IMR-90 (cell line): ENCODE results near the gene PARD6G. TPM values are rescaled to one million over a fixed set of nuclear protein-coding genes. Genes with fewer than 3 reads are reported as not detected.

Experiments
- ATAC-seq: fragments of 200-7000 bp; cut with Tn5 transposase; 2 replicates; pipeline ENCODE4 v1.9.1; 2020; ENCODE audit warnings: low read depth, mild to moderate bottlenecking, moderate library complexity
- BruUV-seq: library from RNA; stranded (reverse); fragments of 400-500 nt; replicated peaks from 2 replicates; lab custom pipeline; 2021; lab: Mats Ljungman, UMichigan
- CTCF ChIA-PET: fragments of 300-600 bp; formaldehyde crosslinking; extraction: SDS; loops from one replicate; lab custom pipeline; 2021; ENCODE audit warnings: antibody characterized with exemption; lab: Yijun Ruan, JAX
- POLR2A ChIA-PET: fragments of 300-600 bp; sonication (Branson Sonifier 250); formaldehyde crosslinking; loops from one replicate; lab custom pipeline; 2022; ENCODE audit warnings: antibody characterized with exemption; ENCODE audit not compliant: unreplicated experiment; lab: Charles Lee
- DNase-seq: peaks from one replicate; pipeline ENCODE4 v3.0.0; 2013
- H2AFZ ChIP-seq: replicated peaks from 2 replicates; pipeline ENCODE3; 2013; ENCODE audit warnings: low read length, mild to moderate bottlenecking; ENCODE audit not compliant: poor library complexity
- H2AK5ac ChIP-seq: 2 replicates; pipeline ENCODE4 v1.6.1; 2013; ENCODE audit warnings: low read depth, low read length, inconsistent platforms
- H2AK9ac ChIP-seq: replicated peaks from 2 replicates; pipeline ENCODE3; 2013; ENCODE audit warnings: mild to moderate bottlenecking, low read depth, low read length, moderate library complexity; ENCODE audit not compliant: poor library complexity
- H2BK120ac ChIP-seq: 2 replicates; pipeline ENCODE4 v1.6.1; 2013; ENCODE audit warnings: low read depth, low read length, inconsistent platforms
- H2BK15ac ChIP-seq: 3 replicates; pipeline ENCODE4 v1.6.1; 2013; ENCODE audit warnings: low read depth, low read length, inconsistent platforms
- H2BK20ac ChIP-seq: 2 replicates; pipeline ENCODE4 v1.6.1; 2013; ENCODE audit warnings: low read depth, mild to moderate bottlenecking, inconsistent platforms, low read length, moderate library complexity
- H2BK5ac ChIP-seq: 2 replicates; pipeline ENCODE4 v1.6.1; 2013; ENCODE audit warnings: mild to moderate bottlenecking, low read depth, low read length, inconsistent platforms; ENCODE audit not compliant: poor library complexity, severe bottlenecking
- H3K14ac ChIP-seq: replicated peaks from 2 replicates; pipeline ENCODE4 v1.6.1; 2013; ENCODE audit warnings: low read depth, low read length, inconsistent platforms
- H3K18ac ChIP-seq: 2 replicates; pipeline ENCODE4 v1.6.1; 2013; ENCODE audit warnings: low read depth, low read length, control low read depth
- H3K23ac ChIP-seq: 2 replicates; pipeline ENCODE4 v1.6.1; 2013; ENCODE audit warnings: low read depth, low read length, inconsistent platforms
- H3K27ac ChIP-seq: 2 replicates; pipeline ENCODE4 v1.5.1; 2013; ENCODE audit warnings: mild to moderate bottlenecking, control low read depth, low read length; ENCODE audit not compliant: insufficient read depth
- H3K27me3 ChIP-seq: 2 replicates; pipeline ENCODE4 v1.6.1; 2013; ENCODE audit warnings: low read length; ENCODE audit not compliant: control insufficient read depth, insufficient read depth
- H3K36me3 ChIP-seq: 2 replicates; pipeline ENCODE4 v1.6.1; 2013; ENCODE audit warnings: low read length, mixed read lengths; ENCODE audit not compliant: control insufficient read depth, insufficient read depth
- H3K4ac ChIP-seq: 2 replicates; pipeline ENCODE4 v1.6.1; 2013; ENCODE audit warnings: low read depth, low read length, inconsistent platforms
- H3K4me1 ChIP-seq: 2 replicates; pipeline ENCODE4 v1.6.1; 2013; ENCODE audit warnings: low read length, mixed read lengths; ENCODE audit not compliant: control insufficient read depth, insufficient read depth
- H3K4me2 ChIP-seq: 2 replicates; pipeline ENCODE4 v1.6.1; 2013; ENCODE audit warnings: low read depth, mild to moderate bottlenecking, control low read depth, low read length, moderate library complexity
- H3K4me3 ChIP-seq: 2 replicates; pipeline ENCODE4 v1.5.1; 2013; ENCODE audit warnings: low read depth, mild to moderate bottlenecking, control low read depth, low read length, moderate library complexity; ENCODE audit not compliant: insufficient read depth
- H3K56ac ChIP-seq: 2 replicates; pipeline ENCODE4 v1.6.1; 2013; ENCODE audit warnings: low read length, inconsistent platforms; ENCODE audit not compliant: insufficient read depth; ENCODE audit errors: extremely low read depth
- H3K79me1 ChIP-seq, 2 experiments: 2 replicates each; pipeline ENCODE4 v1.6.1; 2013; ENCODE audit warnings: low read length in 2 of 2, inconsistent platforms in 1 of 2, low read depth in 1 of 2
- H3K9ac ChIP-seq: 2 replicates; pipeline ENCODE4 v1.6.1; 2013; ENCODE audit warnings: low read depth, low read length, control low read depth
- H3K9me1 ChIP-seq: 2 replicates; pipeline ENCODE4 v1.6.1; 2013; ENCODE audit warnings: low read length, inconsistent platforms; ENCODE audit not compliant: insufficient read depth
- H3K9me3 ChIP-seq: 2 replicates; pipeline ENCODE4 v1.6.1; 2013; ENCODE audit warnings: low read length; ENCODE audit not compliant: control insufficient read depth, insufficient read depth
- H4K20me1 ChIP-seq: 2 replicates; pipeline ENCODE4 v1.6.1; 2013; ENCODE audit warnings: low read length, inconsistent platforms; ENCODE audit not compliant: insufficient read depth
- H4K5ac ChIP-seq: 2 replicates; pipeline ENCODE4 v1.6.1; 2013; ENCODE audit warnings: mild to moderate bottlenecking, low read depth, low read length, control low read depth
- H4K8ac ChIP-seq, 2 experiments: 2 replicates each; pipeline ENCODE4 v1.6.1; 2013; ENCODE audit warnings: low read depth in 2 of 2, low read length in 2 of 2, control low read depth in 1 of 2, inconsistent platforms in 1 of 2
- H4K91ac ChIP-seq: 2 replicates; pipeline ENCODE4 v1.6.1; 2013; ENCODE audit warnings: low read depth, low read length, inconsistent platforms; ENCODE audit not compliant: insufficient read depth
- CHD1 ChIP-seq: IDR thresholded peaks from 2 replicates; pipeline ENCODE4 v1.6.1; 2012; ENCODE audit warnings: low read depth, low read length, improper control_type of control experiment
- MXI1 ChIP-seq: IDR thresholded peaks from 2 replicates; pipeline ENCODE4 v1.6.1; 2012; ENCODE audit warnings: low read depth, mild to moderate bottlenecking, low read length, moderate library complexity, borderline replicate concordance
- WGBS, 2 experiments: methylation state at CpG; one replicate each; pipeline versions ENCODE4 v1.1.5 to v1.1.7; 2013; ENCODE audit warnings: missing lambda C conversion rate in 2 of 2; ENCODE audit not compliant: insufficient read length in 1 of 2; ENCODE audit errors: extremely low coverage in 2 of 2; 5-methylcytosine and 5-hydroxymethylcytosine counted together
- dilution Hi-C: fragments of 300-500 bp; cut with HindIII; formaldehyde crosslinking; loops from one replicate; pipeline ENCODE4 v1.14.3; 2018; ENCODE audit warnings: low sequenced_read_pairs; ENCODE audit not compliant: unreplicated experiment
- in situ Hi-C: fragments of 300-500 bp; cut with MboI; formaldehyde crosslinking; loops from 3 replicates; pipeline ENCODE4 v1.14.3; 2019; ENCODE audit warnings: low sequenced_read_pairs, inconsistent platforms, mixed read lengths
- intact Hi-C: fragments of 100-400 bp; cut with micrococcal nuclease; formaldehyde crosslinking; loops from 2 replicates; pipeline ENCODE4 v1.10.0; 2022
- polyA plus RNA-seq, 3 experiments: library from polyadenylated mRNA; depleted of rRNA; stranded (reverse); fragments of >200 nt; gene quantifications; 2 replicates each; pipeline ENCODE4 v1.2.3, GENCODE V29; 2012; ENCODE audit warnings: low replicate concordance in 1 of 3
- total RNA-seq: library from RNA; depleted of rRNA; stranded (reverse); fragments of >200 nt; gene quantifications from 2 replicates; pipeline ENCODE4 v1.2.3, GENCODE V29; 2012

PARD6G gene
- total and polyA plus RNA-seq, 2 of the 4 experiments (the other 2 are of a cell fraction), result 2.5 to 4.6 TPM

DNA sequence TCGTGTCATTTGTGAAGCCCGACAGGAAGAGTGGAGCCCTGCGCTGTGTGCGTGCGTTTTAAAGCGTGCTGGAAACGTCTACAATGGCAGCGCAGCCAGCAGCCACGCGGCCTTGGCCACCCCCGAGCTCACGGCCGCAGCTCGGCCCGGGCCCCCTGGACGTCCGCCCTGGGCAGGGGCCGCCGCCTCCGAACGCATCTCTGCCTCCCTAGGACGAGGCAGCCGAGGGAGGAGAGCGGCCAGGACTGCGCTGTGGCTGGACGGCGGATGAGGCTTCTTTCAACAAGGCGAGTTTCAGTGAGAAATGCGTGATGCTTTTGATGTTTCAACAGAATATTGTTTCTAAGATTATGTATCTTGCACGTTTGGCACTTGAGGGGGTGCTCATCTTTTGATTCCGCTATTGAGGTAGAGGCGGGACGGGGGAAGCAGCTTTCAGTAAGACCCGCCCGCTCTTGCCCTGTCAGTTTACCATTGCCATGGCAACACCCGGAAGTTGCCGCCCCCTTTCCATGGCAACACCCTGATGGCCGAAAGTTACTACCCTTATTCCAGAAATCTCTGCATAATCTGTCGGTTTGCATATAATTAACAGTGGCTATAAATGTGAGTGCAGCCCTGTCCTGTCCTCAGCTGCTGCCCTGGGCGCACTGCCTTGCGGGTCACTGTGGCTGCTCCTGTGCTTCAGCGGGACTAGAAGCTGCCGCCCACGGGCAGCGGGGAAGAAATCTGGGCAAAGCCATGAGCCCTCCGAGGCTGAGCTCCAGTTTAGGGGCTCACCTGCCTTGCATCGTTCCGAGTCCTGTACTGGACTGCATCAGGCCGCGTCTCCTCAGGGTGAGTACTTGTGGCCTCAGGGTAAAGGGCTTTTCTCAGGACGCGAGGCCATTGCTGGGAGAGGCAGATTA is 99.6 kb downstream of the PARD6G start:
- Histone ChIP-seq H3K4me1 (peaks cover 8% of the 10 kb centered on the region), H3K9me3 (no peaks in the 10 kb centered on the region), H3K18ac (peak overlapping the region; percentile 42; the same call in 1 of the 2 replicates), H3K4me3 (peak overlapping the region; percentile 69), H3K4ac (peak overlapping the region; percentile 33), H2AK5ac (no peak overlapping the region), H4K5ac (peak overlapping the region; percentile 58), H3K9ac (peak overlapping the region; percentile 72), H3K23ac (peak overlapping the region; percentile 57; the same call in 1 of the 2 replicates), H2BK15ac (no peak overlapping the region), H2AFZ (peak overlapping the region; percentile 94), H3K27me3 (no peaks in the 10 kb centered on the region), H3K56ac (no peak overlapping the region), H4K8ac (peak overlapping the region; percentile 52 to 70; a peak in 3 of 4 replicates), H2BK5ac (peak overlapping the region; percentile 33), H3K79me1 (peaks cover 0 to 20% of the 10 kb centered on the region in 2 experiments; a peak in 3 of 4 replicates), H3K9me1 (peaks cover 3% of the 10 kb centered on the region; the same call in 1 of the 2 replicates), H3K27ac (peak overlapping the region; percentile 54), H2BK20ac (no peak overlapping the region), H3K4me2 (peak overlapping the region; percentile 87), H3K14ac (peak overlapping the region; percentile 53; the same call in 1 of the 2 replicates), H2BK120ac (no peak overlapping the region), H4K91ac (no peak overlapping the region; the same call in 1 of the 2 replicates), H4K20me1 (no peaks in the 10 kb centered on the region), H3K36me3 (no peaks in the 10 kb centered on the region), H2AK9ac (peak overlapping the region; percentile 48)
- dilution Hi-C loops, result no loop called here
- BruUV-seq, result no TSS peak
- no peak for TF ChIP-seq CHD1
- TF ChIP-seq MXI1, result 0 out of 2 replicates have a peak, but pooled peaks have one; percentile 52
- 27% methylated on average over 9 of the region's 52 CpGs; no CpG with 5 or more reads in 1 of the 2 experiments for WGBS, 2 experiments
- CTCF ChIA-PET, result interaction anchor here (2.0 kb wide), 1 partner anchor 10 kb away, joined by 4 read pairs; no protein-coding TSS in a partner anchor
- in situ Hi-C loops, result no loop called here
- ATAC-seq, result peak; percentile 82
- DNase-seq, result peak; percentile 72
- intact Hi-C loops, result loop anchor here (2.0 to 5.0 kb wide), 2 partner anchors 113 to 355 kb away; partner anchors contain the start of gene RBFA
- POLR2A ChIA-PET, result no interaction called here
